Esophagus muscularis mucosa (tissue), 4 donors: Measurements from ENCODE around the gene DSCAML1. TPM values are rescaled to one million over a fixed set of nuclear protein-coding genes. Genes with fewer than 3 reads are reported as not detected.

Source experiments
- DNase-seq: peaks from one replicate; pipeline ENCODE4 v3.0.0-alpha.2; 2017; ENCODE audit errors: extremely low spot score
- H3K27ac ChIP-seq, 4 donors: fragments of 200-600 bp; sonication (generic); replicated peaks in 1 of 4; 1 replicate in 3 of 4; 2 replicates in 1 of 4; pipeline ENCODE4 v1.5.1; 2016 to 2019; ENCODE audit warnings: mild to moderate bottlenecking in 1 of 4
- H3K27me3 ChIP-seq, 4 donors: fragments of 200-600 bp; sonication (generic); one replicate each; pipeline versions ENCODE4 v1.5.1 to v1.6.0; 2016 to 2019
- H3K36me3 ChIP-seq, 4 donors: fragments of 200-600 bp; sonication (generic); one replicate each; pipeline ENCODE4 v1.5.1; 2016 to 2019
- H3K4me1 ChIP-seq, 4 donors: fragments of 200-600 bp; sonication (generic); one replicate each; pipeline ENCODE4 v1.5.1; 2016 to 2019
- H3K4me3 ChIP-seq, 4 donors: fragments of 200-600 bp; sonication (generic); 1 replicate in 2 of 4; 2 replicates in 2 of 4; pipeline ENCODE4 v1.5.1; 2016 to 2019; ENCODE audit warnings: mild to moderate bottlenecking in 4 of 4, moderate library complexity in 1 of 4
- H3K9me3 ChIP-seq, 4 donors: fragments of 200-600 bp; sonication (generic); 1 replicate in 3 of 4; 2 replicates in 1 of 4; pipeline ENCODE4 v1.5.1; 2016 to 2019
- CTCF ChIP-seq, 3 experiments: fragments of 200-600 bp in 2 of 3; fragments of 450-650 bp in 1 of 3; sonication (generic) in 2 of 3; IDR thresholded peaks; one replicate each; pipeline ENCODE4 v1.5.1; 2017 to 2019; ENCODE audit warnings: antibody characterized with exemption in 3 of 3, mild to moderate bottlenecking in 2 of 3, moderate library complexity in 1 of 3
- EP300 ChIP-seq: sonication (generic); formaldehyde crosslinking; IDR thresholded peaks from one replicate; pipeline ENCODE4 v1.6.1; 2017; ENCODE audit warnings: antibody characterized with exemption
- POLR2A ChIP-seq: fragments of 450-650 bp; IDR thresholded peaks from one replicate; pipeline ENCODE4 v1.6.1; 2017; ENCODE audit warnings: antibody characterized with exemption, moderate library complexity, mild to moderate bottlenecking, low read depth
- POLR2AphosphoS5 ChIP-seq, 2 donors: sonication (generic); formaldehyde crosslinking; IDR thresholded peaks; one replicate each; pipeline ENCODE4 v1.6.1; 2017; ENCODE audit warnings: antibody characterized with exemption in 2 of 2
- WGBS: methylation state at CpG from one replicate; pipeline ENCODE4 v1.1.5; 2018; 5-methylcytosine and 5-hydroxymethylcytosine counted together
- intact Hi-C: fragments of 100-400 bp; cut with DNase I; formaldehyde crosslinking; loops from one replicate; pipeline ENCODE4 v1.15.1; 2023
- total RNA-seq, 4 donors: library from RNA; depleted of rRNA; stranded (reverse); fragments of >200 nt; gene quantifications; one replicate each; pipeline versions ENCODE4 v1.1.0 to v1.2.1, GENCODE V29; 2016

The DSCAML1 gene
- total RNA-seq, 4 donors from 2014 or later = 0.50 to 5.8 (median 1.2) TPM

GRCh38 chr11:117669062-117669461, 128.0 kb downstream of the DSCAML1 start:
- WGBS = 91% methylated on average over 4 of the region's 4 CpGs
- no peak for DNase-seq
- H3K9me3 ChIP-seq = no peaks in the 10 kb centered on the region

GRCh38 chr11:117668321-117668751, 128.7 kb downstream of the DSCAML1 start:
- WGBS = 98% methylated on average over 6 of the region's 6 CpGs
- H3K27me3 ChIP-seq = no peaks in the 10 kb centered on the region
- no peak for DNase-seq
- H3K9me3 ChIP-seq = no peaks in the 10 kb centered on the region
- H3K4me3 ChIP-seq = no peak overlapping the region
- no peaks in the 10 kb centered on the region for H3K36me3 ChIP-seq
- TF ChIP-seq CTCF (IDR thresholded peaks at IDR 0.05) (no peak), EP300 (no peak), POLR2AphosphoS5 (IDR thresholded peaks at IDR 0.05) (no peak), POLR2A (no peak)
- H3K27ac ChIP-seq = no peak overlapping the region
- peaks cover 9 to 20% (median 19%) of the 10 kb centered on the region in 4 donors for H3K4me1 ChIP-seq
- intact Hi-C loops = no loop called here

More at GRCh38 chr11:117669062-117669461, 128.0 kb downstream of the DSCAML1 start:
- no peak overlapping the region for H3K27ac ChIP-seq
- intact Hi-C loops = no loop called here
- TF ChIP-seq POLR2AphosphoS5 (IDR thresholded peaks at IDR 0.05) = no peak
- peaks cover 0 to 2% (median 0%) of the 10 kb centered on the region in 4 donors for H3K27me3 ChIP-seq
- H3K4me3 ChIP-seq = no peak overlapping the region
- H3K4me1 ChIP-seq = peaks cover 5 to 13% (median 12%) of the 10 kb centered on the region in 4 donors
- no peaks in the 10 kb centered on the region for H3K36me3 ChIP-seq

GRCh38 chr11:117664897-117665296, 132.1 kb downstream of the DSCAML1 start:
- Histone ChIP-seq H3K4me3 (no peak overlapping the region), H3K9me3 (no peaks in the 10 kb centered on the region), H3K4me1 (peaks cover 9 to 25% (median 23%) of the 10 kb centered on the region in 4 donors), H3K36me3 (no peaks in the 10 kb centered on the region), H3K27me3 (no peaks in the 10 kb centered on the region), H3K27ac (no peak overlapping the region)
- intact Hi-C loops = no loop called here
- TF ChIP-seq EP300 = no peak
- no peak for TF ChIP-seq POLR2AphosphoS5 (IDR thresholded peaks at IDR 0.05)
- TF ChIP-seq CTCF (IDR thresholded peaks at IDR 0.05) = no peak
- no peak for TF ChIP-seq POLR2A
- 67% methylated on average over 8 of the region's 8 CpGs for WGBS
- DNase-seq = no peak

GRCh38 chr11:117663821-117664220, 133.2 kb downstream of the DSCAML1 start:
- TF ChIP-seq POLR2A (no peak), EP300 (no peak), POLR2AphosphoS5 (IDR thresholded peaks at IDR 0.05) (no peak), CTCF (IDR thresholded peaks at IDR 0.05) (no peak)
- peaks cover 9 to 25% (median 23%) of the 10 kb centered on the region in 4 donors for H3K4me1 ChIP-seq
- 28% methylated on average over 11 of the region's 11 CpGs for WGBS
- H3K27me3 ChIP-seq = no peaks in the 10 kb centered on the region
- H3K9me3 ChIP-seq = no peaks in the 10 kb centered on the region
- no peak for DNase-seq
- peak overlapping the region in 3 of 4 donors; percentile 5 to 52 (median 42) for H3K27ac ChIP-seq
- peak overlapping the region in 2 of 4 donors; percentile 14 to 25 for H3K4me3 ChIP-seq
- no peaks in the 10 kb centered on the region for H3K36me3 ChIP-seq
- intact Hi-C loops = no loop called here

- no peak for DNase-seq
- H3K36me3 ChIP-seq = no peaks in the 10 kb centered on the region
- H3K27ac ChIP-seq = peak overlapping the region in 3 of 4 donors; percentile 5 to 52 (median 42)
- 19% methylated on average over 4 of the region's 5 CpGs for WGBS
- H3K9me3 ChIP-seq = no peaks in the 10 kb centered on the region
- peaks cover 9 to 25% (median 23%) of the 10 kb centered on the region in 4 donors for H3K4me1 ChIP-seq
- TF ChIP-seq CTCF (IDR thresholded peaks at IDR 0.05) = no peak
- no peak for TF ChIP-seq POLR2AphosphoS5 (IDR thresholded peaks at IDR 0.05)
- no peak for TF ChIP-seq EP300
- TF ChIP-seq POLR2A = no peak
- no peaks in the 10 kb centered on the region for H3K27me3 ChIP-seq
- intact Hi-C loops = no loop called here
- peak overlapping the region in 2 of 4 donors; percentile 14 to 25 for H3K4me3 ChIP-seq
Observed at GRCh38 chr11:117663414-117663813, 133.6 kb downstream of the DSCAML1 start.
